NT2/D1 (cell line): ENCODE results near the gene HBG2.

Experiments used
- SUZ12 ChIP-seq: IDR thresholded peaks from 2 replicates; pipeline ENCODE4 v1.6.1; 2011; ENCODE audit not compliant: insufficient read length, insufficient read depth; ENCODE audit errors: extremely low read depth
- YY1 ChIP-seq: IDR thresholded peaks from 2 replicates; pipeline ENCODE4 v1.6.1; 2011; ENCODE audit not compliant: insufficient read length, insufficient read depth

GRCh38 chr11:5251746-5252145, 2.8 kb downstream of the HBG2 start:
- no peak for TF ChIP-seq SUZ12
- TF ChIP-seq YY1, result no peak
